Astrocyte (in vitro differentiated cells and primary cell): ENCODE results near the gene UTP3. TPM values are rescaled to one million over a fixed set of nuclear protein-coding genes. Genes with fewer than 3 reads are reported as not detected.

Experiments used
- DNase-seq: peaks from one replicate; pipeline ENCODE4 v3.0.0-alpha.2; 2010; ENCODE audit warnings: low read depth
- FAIRE-seq: peaks from 2 replicates; lab custom pipeline; 2011; peaks lifted over from hg19 to GRCh38; lab: Jason Lieb, UNC
- H2AFZ ChIP-seq: 2 replicates; pipeline ENCODE4 v1.6.0; 2012; ENCODE audit warnings: low read depth, low read length, inconsistent platforms
- H3K27ac ChIP-seq: 2 replicates; pipeline ENCODE4 v1.5.1; 2011; ENCODE audit warnings: low read depth, low read length, inconsistent platforms
- H3K27me3 ChIP-seq: 2 replicates; pipeline ENCODE4 v1.6.0; 2011; ENCODE audit warnings: low read length, inconsistent platforms; ENCODE audit not compliant: insufficient read depth
- H3K36me3 ChIP-seq: 2 replicates; pipeline ENCODE4 v1.5.1; 2011; ENCODE audit warnings: low read length, inconsistent platforms; ENCODE audit not compliant: insufficient read depth
- H3K4me1 ChIP-seq: 2 replicates; pipeline ENCODE4 v1.5.1; 2011; ENCODE audit warnings: low read length, inconsistent platforms; ENCODE audit not compliant: insufficient read depth
- H3K4me2 ChIP-seq: 2 replicates; pipeline ENCODE4 v1.6.0; 2012; ENCODE audit warnings: low read length, inconsistent platforms
- H3K4me3 ChIP-seq: 2 replicates; pipeline ENCODE4 v1.5.1; 2011; ENCODE audit warnings: low read depth, mild to moderate bottlenecking, low read length, inconsistent platforms; ENCODE audit not compliant: insufficient read depth
- H3K79me2 ChIP-seq: 2 replicates; pipeline ENCODE4 v1.6.0; 2012; ENCODE audit warnings: mild to moderate bottlenecking, low read length, inconsistent platforms; ENCODE audit not compliant: insufficient read depth
- H3K9ac ChIP-seq: 2 replicates; pipeline ENCODE4 v1.6.0; 2012; ENCODE audit warnings: mild to moderate bottlenecking, low read length, inconsistent platforms
- H3K9me3 ChIP-seq: 2 replicates; pipeline ENCODE4 v1.5.1; 2012; ENCODE audit warnings: low read depth, mild to moderate bottlenecking, low read length, inconsistent platforms; ENCODE audit not compliant: insufficient read depth
- H4K20me1 ChIP-seq: 2 replicates; pipeline ENCODE4 v1.6.0; 2012; ENCODE audit warnings: low read length, inconsistent platforms; ENCODE audit not compliant: insufficient read depth
- H3K27ac Mint-ChIP-seq: one replicate; pipeline ENCODE4 v1.8.0; 2021; ENCODE audit warnings: mild to moderate bottlenecking, mixed read lengths; ENCODE audit not compliant: unreplicated experiment
- H3K27me3 Mint-ChIP-seq: one replicate; pipeline ENCODE4 v1.8.0; 2021; ENCODE audit warnings: low read depth, mixed read lengths; ENCODE audit not compliant: unreplicated experiment
- H3K36me3 Mint-ChIP-seq: one replicate; pipeline ENCODE4 v1.8.0; 2021; ENCODE audit warnings: low read depth, mixed read lengths; ENCODE audit not compliant: unreplicated experiment
- H3K4me1 Mint-ChIP-seq: one replicate; pipeline ENCODE4 v1.8.0; 2021; ENCODE audit warnings: low read depth, mixed read lengths; ENCODE audit not compliant: unreplicated experiment
- H3K4me3 Mint-ChIP-seq: one replicate; pipeline ENCODE4 v1.8.0; 2021; ENCODE audit warnings: mild to moderate bottlenecking, moderate library complexity, mixed read lengths; ENCODE audit not compliant: unreplicated experiment
- H3K9me3 Mint-ChIP-seq: one replicate; pipeline ENCODE4 v1.8.0; 2021; ENCODE audit warnings: mild to moderate bottlenecking, mixed read lengths; ENCODE audit not compliant: unreplicated experiment
- EZH2 ChIP-seq: IDR thresholded peaks from 2 replicates; pipeline ENCODE4 v1.6.1; 2012; ENCODE audit warnings: mild to moderate bottlenecking, low read length, inconsistent platforms; ENCODE audit not compliant: insufficient read depth
- total RNA-seq: library from RNA; stranded (reverse); gene quantifications from 2 replicates; pipeline ENCODE4 v1.2.1, GENCODE V29; 2021
- TF ChIP-seq, protein P1 (sequence below): IDR thresholded peaks from 2 replicates; pipeline ENCODE4 v1.5.1; 2011; ENCODE audit warnings: low read depth, mild to moderate bottlenecking, inconsistent platforms, low read length, moderate library complexity; ENCODE audit not compliant: insufficient read depth

The UTP3 gene
- total RNA-seq, 1 donor from 2014 or later = 37.0 TPM

DNA sequence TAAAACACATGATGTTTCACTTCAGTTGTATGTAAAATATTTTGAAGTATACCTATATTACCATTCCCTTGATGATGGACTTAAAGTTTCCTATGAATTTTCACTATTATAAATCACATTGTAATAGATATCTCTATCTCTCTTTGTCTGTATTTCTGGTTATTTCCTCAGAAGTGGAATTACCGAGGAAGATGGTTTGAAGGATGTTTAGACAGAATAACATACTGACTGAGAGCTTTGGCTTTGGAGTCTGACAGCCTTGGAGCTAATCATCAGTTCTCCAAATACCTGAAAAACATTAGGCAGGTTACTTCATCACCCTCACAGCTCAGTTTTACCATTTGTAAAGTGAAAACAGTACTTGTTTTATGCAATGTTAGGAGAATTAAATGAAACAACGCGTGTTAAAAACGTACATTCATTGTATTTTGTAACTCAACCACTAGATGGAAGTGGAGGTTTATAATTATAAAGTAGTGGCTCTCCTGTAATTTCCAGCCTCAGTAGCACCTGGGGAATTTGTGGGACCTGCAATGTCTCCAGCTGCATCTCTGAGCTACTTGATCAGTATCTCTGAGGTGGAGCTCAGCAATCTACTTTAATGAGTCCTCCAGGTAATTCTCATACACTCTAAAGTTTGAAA, 36.3 kb upstream of the UTP3 start:
- Histone ChIP-seq H3K4me1 (no peaks in the 10 kb centered on the region), H3K27ac (no peak overlapping the region), H3K4me3 (no peak overlapping the region), H3K79me2 (no peaks in the 10 kb centered on the region), H3K36me3 (no peaks in the 10 kb centered on the region), H4K20me1 (no peaks in the 10 kb centered on the region), H3K4me2 (peak overlapping the region; percentile 72), H2AFZ (peak overlapping the region; percentile 78), H3K27me3 (no peaks in the 10 kb centered on the region), H3K9ac (peak overlapping the region; percentile 23), H3K9me3 (no peaks in the 10 kb centered on the region)
- Mint-ChIP-seq H3K36me3 (no peaks in the 10 kb centered on the region), H3K4me1 (no peaks in the 10 kb centered on the region), H3K27ac (no peak overlapping the region), H3K9me3 (no peaks in the 10 kb centered on the region), H3K27me3 (no peaks in the 10 kb centered on the region), H3K4me3 (no peak overlapping the region)
- TF ChIP-seq EZH2 = no peak
- TF ChIP-seq, protein P1, sequence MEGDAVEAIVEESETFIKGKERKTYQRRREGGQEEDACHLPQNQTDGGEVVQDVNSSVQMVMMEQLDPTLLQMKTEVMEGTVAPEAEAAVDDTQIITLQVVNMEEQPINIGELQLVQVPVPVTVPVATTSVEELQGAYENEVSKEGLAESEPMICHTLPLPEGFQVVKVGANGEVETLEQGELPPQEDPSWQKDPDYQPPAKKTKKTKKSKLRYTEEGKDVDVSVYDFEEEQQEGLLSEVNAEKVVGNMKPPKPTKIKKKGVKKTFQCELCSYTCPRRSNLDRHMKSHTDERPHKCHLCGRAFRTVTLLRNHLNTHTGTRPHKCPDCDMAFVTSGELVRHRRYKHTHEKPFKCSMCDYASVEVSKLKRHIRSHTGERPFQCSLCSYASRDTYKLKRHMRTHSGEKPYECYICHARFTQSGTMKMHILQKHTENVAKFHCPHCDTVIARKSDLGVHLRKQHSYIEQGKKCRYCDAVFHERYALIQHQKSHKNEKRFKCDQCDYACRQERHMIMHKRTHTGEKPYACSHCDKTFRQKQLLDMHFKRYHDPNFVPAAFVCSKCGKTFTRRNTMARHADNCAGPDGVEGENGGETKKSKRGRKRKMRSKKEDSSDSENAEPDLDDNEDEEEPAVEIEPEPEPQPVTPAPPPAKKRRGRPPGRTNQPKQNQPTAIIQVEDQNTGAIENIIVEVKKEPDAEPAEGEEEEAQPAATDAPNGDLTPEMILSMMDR = peak; percentile 59
- FAIRE-seq = peak; percentile 39
- peak; percentile 6 for DNase-seq

DNA sequence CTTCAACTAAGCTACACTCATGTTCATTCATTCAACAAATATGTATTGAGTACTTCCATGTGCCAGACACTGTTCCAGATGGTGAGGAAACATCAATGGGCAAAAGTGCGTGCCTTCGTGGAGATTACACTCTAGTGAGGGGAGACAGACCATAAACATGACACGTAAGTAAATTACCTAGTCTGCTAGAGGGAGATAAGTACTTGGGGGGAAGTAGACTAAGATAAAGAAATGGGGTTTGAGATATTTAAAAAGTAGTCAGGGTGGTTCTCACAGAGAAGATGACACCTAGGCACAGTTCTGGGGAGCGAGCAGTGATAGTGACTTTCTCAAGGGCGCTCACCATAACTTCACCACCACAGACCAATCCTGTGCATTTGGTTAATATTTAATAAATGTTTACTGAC, 33.7 kb upstream of the UTP3 start:
- H3K4me1 Mint-ChIP-seq = no peaks in the 10 kb centered on the region
- Histone ChIP-seq H3K4me1 (no peaks in the 10 kb centered on the region), H3K9me3 (no peaks in the 10 kb centered on the region), H3K27me3 (no peaks in the 10 kb centered on the region), H2AFZ (no peak overlapping the region), H3K36me3 (no peaks in the 10 kb centered on the region), H3K79me2 (no peaks in the 10 kb centered on the region), H4K20me1 (no peaks in the 10 kb centered on the region), H3K27ac (no peak overlapping the region), H3K9ac (no peak overlapping the region), H3K4me2 (no peak overlapping the region), H3K4me3 (no peak overlapping the region)
- no peak for DNase-seq
- no peak overlapping the region for H3K4me3 Mint-ChIP-seq
- H3K36me3 Mint-ChIP-seq = no peaks in the 10 kb centered on the region
- H3K9me3 Mint-ChIP-seq = no peaks in the 10 kb centered on the region
- H3K27ac Mint-ChIP-seq = no peak overlapping the region
- FAIRE-seq = no peak
- no peak for TF ChIP-seq EZH2
- TF ChIP-seq, protein P1 = no peak
- H3K27me3 Mint-ChIP-seq = no peaks in the 10 kb centered on the region

DNA sequence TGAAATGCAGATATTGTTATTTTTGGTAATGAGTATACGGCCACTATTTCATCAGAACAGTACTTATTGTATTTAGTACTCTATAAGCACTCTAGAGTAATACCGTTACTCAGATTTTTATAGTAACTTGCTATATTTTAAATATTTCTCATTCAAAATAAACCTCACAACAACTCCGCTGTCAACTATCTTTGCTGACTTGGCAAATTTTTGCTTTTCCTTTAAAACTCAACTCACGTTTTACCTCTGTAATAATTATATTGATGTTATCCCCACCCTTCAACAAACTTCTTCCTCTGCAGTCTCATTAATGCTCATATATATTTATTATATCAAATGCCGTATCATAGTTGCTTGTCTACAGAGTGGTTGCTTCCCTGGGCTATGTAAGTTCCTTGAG, 31.0 kb upstream of the UTP3 start:
- H3K9me3 ChIP-seq = no peaks in the 10 kb centered on the region
- no peaks in the 10 kb centered on the region for H3K27me3 ChIP-seq
- H2AFZ ChIP-seq = no peak overlapping the region
- no peaks in the 10 kb centered on the region for H3K4me1 Mint-ChIP-seq
- H3K4me3 Mint-ChIP-seq = no peak overlapping the region
- no peaks in the 10 kb centered on the region for H3K79me2 ChIP-seq
- H3K4me3 ChIP-seq = no peak overlapping the region
- FAIRE-seq = no peak
- no peak overlapping the region for H3K27ac ChIP-seq
- no peaks in the 10 kb centered on the region for H3K36me3 Mint-ChIP-seq
- H3K9ac ChIP-seq = no peak overlapping the region
- no peaks in the 10 kb centered on the region for H3K9me3 Mint-ChIP-seq
- no peak overlapping the region for H3K27ac Mint-ChIP-seq
- H3K36me3 ChIP-seq = no peaks in the 10 kb centered on the region
- no peak for DNase-seq
- no peak overlapping the region for H3K4me2 ChIP-seq
- H3K27me3 Mint-ChIP-seq = no peaks in the 10 kb centered on the region
- no peak for TF ChIP-seq EZH2
- TF ChIP-seq, protein P1 = no peak
- no peaks in the 10 kb centered on the region for H3K4me1 ChIP-seq
- H4K20me1 ChIP-seq = no peaks in the 10 kb centered on the region
